SIG-M5 (cell line): Measurements from ENCODE around the gene SZRD1.

Experiments
- DNase-seq: peaks from one replicate; lab custom pipeline; 2025; lab: John Stamatoyannopoulos, UW

Gene SZRD1

DNA sequence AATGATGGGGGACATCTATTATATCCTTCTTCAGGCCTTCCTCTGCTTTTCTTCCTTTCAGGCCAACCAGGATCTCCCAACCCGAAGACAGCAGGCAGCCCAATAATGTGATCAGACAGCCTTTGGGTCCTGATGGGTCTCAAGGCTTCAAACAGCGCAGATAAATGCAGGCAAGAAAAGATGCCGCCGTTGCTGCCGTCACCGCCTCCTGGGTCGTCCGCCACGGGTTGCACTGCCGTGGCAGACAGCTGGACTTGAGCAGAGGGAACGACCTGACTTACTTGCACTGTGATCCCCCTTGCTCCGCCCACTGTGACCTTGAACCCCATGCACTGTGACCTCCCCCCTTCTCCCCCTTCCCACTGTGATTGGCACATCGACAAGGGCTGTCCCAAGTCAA is 27.9 kb downstream of the SZRD1 start:
- no peak for DNase-seq

DNA sequence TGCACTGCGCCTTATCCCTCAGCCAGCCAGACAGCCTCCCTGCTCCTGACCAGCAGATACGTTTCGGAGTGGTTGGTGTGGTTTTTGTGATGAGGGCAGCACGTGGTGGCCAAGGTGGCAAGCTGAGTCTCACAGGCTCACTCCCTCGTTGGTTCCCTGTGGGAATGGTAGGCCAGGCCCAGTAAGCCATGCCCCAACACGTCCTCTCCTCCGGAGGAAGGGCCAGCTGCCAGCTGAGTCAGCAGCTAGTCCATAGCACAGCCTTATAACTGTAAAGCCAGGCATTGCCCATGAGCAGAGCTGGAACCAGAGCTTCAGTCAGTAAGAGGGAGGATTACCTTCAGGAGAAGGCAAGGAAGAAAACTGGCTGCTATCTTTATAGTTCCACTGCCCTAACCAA is 29.5 kb downstream of the SZRD1 start:
- DNase-seq: no peak

DNA sequence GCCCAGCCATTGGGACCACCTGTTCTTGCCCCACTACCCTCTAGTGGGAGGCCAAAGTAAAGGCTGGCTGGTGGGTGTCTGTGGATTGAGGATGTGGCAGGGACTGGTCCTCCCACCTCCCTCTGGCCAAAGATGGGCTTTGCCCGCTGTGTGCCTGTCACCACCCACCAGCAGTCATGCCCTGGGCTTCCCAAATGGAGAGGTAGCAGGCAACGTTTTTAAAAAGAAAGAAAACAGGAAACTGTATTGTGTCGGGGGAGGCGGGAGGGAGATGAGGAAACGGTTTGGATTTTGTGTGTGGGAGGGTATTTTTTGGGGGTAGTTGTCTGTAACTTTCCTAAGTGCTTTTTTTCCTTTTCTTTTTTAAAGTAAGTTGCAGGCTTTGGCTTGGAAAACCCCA is 30.1 kb downstream of the SZRD1 start:
- no peak for DNase-seq

DNA sequence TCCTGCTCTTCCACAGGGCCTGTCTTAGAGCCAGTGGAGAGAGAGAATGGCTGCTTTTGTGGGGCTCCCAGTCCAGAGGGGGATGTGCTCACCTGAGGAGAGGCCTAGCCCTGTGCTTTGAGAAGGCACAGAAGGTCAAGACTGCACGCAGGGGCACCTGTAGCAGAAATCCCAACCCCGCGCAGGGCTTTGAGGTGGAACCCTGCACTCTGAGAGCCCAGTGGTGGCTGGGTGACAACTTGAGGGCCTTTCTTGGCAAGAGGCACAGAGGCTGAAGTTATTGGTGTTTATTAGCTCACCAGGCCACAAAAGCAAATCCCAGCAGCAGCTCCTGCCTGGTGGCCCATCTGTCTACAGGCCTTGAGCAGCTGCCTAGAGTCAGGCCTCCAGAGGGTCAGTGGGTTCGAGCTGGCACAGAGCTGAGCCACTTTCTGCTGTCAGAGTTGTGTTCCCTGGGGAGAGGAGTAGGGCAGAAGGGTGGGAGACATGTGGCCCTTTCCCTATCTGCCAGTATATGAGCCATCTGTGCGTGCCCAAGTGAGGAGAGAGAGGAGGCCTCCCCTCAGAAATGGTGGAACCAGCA is 31.4 kb downstream of the SZRD1 start:
- no peak for DNase-seq

DNA sequence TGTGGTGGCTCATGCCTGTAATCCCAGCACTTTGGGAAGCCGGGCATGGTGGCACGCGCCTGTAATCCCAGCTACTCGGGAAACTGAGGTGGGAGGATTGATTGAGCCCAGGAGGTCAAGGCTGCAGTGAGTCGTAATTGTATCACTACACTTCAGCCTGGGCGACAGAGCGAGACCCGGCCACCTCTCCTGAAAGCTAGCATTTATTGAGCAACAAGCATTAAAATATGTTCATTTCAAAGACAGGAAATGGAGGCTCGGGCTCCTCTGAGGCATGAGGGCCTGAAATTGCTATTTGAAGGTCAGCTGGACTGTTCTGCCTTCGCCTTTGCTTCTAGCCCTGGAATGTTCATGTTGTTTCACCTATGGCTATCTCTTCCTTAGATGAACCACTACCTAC is 35.7 kb downstream of the SZRD1 start:
- DNase-seq: no peak

DNA sequence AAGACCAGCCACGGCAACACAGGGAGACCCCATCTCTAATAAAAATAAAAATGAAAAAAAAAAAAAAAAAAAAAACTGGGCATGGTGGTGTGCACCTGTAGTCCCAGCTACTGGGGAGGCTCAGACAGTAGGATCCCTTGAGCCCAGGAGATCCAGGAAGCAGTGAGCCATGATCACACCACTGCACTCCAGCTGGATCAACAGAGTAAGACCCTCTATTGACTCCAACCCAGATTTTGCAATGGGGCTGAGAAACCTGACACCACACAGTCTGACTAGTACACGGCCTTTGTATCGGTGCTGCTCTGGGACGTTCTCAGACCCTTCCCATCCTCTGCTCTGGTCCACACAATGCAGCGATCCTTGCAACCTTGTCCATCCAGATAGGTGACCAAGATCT is 38.4 kb downstream of the SZRD1 start:
- DNase-seq: no peak

DNA sequence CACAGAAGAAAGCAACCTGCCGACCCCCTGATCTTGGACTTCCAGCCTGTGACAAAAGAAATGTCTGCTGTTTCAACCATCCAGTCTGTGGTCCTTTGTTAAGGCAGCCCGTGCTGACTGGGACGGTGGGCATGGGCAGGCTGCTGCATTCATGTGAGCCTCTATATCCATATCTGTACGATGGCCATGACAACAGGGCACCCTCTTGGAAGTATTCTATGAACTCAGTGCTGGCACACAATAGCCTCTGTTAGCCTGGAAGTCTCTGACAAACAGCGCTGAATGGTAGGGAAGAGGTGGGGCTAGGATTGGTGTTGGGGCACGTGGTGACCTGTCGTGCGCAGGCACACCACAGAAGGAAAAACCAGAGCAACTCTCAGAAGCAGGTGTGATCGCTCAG is 39.8 kb downstream of the SZRD1 start:
- DNase-seq: no peak

DNA sequence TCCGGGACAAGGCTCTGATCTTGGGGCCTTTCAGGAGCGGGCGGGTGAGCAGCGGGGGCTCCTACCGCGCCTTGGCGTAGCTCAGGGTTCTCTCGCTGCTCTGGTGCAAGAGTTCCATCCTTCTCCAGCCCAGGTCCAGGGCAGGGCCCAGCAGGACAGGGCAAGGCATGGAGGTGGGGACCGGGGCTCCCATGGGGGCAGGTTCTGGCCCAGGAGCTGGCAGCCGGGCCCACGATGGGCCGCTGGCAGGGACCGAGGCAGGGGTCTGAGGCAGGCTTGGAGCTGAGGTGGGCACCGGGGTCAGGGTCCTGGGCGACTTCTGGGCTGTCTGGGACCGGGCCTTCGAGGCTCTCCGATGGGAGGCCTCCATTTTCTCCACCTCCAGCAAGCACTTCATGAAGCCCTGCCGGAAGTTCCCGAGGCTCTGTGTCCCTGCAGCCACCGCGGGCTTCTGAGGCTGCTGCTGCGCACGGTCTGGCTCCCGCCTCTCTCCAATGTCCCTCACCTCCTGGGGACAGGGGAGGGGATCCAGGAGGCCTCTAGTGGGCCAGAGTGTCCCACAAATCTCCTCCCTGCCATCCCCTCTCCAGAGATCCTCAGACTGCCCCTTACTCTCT is 42.6 kb downstream of the SZRD1 start:
- no peak for DNase-seq

DNA sequence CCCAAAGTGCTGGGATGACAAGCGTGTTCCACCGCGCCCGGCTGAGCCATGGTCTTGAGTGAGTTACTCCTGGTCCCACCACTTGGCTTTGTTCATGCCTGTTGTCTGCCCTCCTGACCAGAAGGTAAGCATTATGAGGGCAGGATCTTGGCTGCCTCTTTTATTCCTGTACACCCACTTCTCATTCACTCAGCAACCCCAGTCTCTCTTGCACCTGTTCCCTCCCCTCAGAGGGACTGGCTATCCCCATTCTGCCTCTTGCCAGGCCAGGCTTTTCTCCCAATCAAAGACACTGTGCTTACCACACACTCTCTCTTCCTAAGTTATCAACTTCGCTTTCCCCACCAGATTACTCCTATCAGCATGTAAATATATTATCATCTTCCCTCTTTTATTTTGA is 43.8 kb downstream of the SZRD1 start:
- no peak for DNase-seq

DNA sequence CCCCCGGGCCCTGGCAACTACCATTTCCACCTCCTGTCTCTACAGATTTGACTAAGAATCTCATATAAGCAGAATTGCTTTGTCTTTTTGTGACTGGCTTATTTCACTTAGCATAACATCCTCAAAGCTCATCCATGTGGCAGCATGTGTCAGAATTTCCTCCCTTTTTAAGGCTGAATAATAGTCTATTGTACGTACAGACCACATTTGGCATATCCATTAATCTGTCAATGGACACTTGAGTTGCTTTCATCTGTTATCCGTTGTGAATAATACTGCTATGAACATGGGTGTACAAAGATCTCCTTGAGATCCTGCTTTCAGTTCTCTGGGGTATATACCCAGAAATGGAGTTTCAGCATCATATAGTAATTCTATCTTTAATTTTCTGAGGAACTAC is 46.1 kb downstream of the SZRD1 start:
- DNase-seq: no peak

DNA sequence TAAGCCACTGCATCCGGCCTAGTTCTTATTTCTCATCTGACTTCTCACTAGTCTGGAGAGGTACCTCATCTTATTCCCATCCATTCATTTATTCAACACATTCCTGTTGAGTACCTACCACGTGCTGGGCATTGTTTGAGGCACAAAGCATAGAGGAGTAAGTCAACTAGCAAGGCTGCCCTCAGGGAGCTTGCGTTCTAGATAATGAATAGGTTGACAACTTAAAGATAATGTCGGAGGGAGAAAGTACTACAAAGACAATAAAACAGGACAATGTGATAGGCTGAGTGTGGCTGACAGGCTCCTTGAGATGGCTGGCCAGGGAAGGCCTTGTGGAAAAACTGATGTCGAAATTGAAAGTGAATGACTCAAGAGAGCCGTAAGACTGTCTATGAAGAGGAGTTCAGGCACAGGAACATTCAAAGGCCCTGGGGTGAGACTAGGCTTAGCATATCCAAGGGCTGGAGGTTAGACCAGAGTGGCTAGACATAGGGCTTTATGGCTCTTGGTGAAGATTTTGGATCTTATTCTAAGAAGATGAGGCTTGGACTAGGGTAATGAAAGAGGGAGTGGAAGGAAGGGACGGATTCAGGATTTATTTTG is 51.9 kb downstream of the SZRD1 start:
- no peak for DNase-seq

DNA sequence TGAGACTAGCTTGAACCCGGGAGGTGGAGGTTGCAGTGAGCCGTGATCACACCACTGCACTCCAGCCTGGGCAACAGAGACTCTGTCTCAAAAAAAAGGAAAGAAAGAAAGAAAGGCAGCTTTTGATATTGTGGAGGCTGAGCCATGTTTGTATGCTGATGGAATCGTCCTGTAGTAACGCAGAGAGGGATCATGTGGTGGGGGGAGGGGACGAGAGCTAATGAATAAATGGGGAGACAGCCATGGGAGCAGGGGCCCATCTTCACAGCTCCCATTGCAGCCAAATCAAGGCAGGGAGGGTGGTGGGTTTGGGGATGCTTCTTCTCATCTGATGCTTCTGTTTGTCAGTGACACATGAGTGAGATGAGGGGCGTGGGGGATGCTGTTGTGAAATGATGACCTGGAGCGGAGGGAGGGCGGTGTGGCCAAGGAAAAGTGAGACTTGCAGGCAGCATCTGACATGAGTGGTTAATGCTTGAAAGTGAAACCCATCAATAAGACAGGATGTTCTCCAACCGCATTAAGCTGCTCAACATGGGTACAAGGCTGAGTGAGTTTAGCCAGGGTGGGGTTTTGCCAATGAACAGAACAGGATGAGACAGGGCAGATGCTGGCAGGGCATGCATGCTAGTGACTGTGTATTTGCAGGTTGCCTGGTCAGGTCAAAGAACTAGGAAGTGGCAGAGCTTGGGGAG is 53.5 kb downstream of the SZRD1 start:
- DNase-seq: no peak

DNA sequence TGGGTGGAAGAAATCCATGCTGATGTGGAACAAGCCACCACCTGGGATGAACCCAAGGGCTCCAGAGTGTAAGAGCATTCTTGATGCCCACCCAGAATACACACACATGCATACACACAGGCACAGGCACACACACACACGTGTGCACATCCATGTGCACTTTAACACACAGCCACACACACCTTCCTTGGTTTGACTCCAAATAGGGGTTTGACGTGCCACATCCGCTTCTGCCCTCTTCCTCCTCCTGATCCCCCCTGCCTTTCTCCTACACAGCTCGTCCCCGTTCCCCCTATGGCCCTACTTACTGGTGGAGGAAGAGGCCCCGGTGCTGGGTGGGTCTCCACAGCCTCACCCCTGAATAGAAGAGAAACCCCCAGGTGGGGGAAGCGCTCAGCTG is 54.2 kb downstream of the SZRD1 start:
- DNase-seq: no peak

DNA sequence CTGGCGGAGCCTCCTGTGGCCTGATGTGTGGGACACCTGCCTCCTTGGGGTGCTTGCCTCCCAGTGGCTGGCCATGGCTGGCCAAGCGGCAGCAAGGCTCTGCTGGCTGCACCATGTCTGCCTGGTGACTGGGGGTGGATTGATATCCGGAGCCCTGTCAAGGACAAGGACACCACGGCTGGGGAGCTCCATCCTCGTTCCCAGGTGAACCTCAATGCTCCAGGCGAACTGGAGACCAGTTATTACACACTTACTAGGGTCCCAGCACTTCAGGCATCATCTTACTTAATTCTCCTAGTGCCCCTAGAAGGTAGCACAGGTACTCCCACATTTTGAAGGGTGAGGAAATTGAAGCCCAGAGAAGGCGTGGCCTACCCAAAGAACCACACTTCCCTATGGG is 55.0 kb downstream of the SZRD1 start:
- no peak for DNase-seq

DNA sequence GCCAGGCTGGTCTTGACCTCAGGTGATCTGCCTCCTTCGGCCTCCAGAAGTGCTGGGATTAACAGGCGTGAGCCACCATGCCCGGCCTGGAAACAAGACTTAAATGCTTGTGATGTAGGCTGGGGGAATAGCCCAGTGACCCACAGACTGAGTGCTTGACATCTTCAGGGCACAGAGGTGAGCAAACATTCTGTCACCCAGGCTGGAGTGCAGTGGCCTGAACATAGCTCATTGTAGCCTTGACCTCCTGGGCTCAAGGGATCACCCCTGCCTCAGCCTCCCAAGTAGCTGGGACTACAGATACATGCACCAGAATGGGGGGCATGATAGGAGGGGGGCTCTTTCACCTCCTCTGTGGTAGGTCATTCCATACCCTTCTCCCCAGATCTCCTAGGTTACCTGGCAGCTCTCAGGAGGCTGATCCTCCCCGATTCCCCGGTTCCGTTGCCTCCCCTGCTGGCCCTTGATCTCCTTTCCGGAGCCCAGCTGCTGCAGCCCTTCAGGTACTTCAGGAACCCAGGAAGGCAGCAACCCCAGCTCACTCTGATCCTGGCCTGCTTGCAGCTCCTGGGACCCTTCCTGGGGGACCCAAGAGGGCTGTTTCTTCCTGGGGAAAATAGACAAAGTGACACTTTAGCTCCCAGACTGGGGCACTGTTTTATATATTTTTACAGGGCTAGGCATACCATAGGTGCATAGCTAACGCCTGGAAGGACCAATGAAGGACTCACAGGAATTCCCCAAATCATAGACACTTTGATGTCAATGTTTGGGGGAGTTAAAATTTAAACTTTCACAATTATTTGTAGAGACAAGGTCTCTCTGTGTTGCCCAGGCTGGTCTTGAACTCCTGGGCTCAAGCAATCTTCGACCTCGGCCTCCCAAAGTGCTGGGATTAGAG is 58.3 kb downstream of the SZRD1 start:
- no peak for DNase-seq

DNA sequence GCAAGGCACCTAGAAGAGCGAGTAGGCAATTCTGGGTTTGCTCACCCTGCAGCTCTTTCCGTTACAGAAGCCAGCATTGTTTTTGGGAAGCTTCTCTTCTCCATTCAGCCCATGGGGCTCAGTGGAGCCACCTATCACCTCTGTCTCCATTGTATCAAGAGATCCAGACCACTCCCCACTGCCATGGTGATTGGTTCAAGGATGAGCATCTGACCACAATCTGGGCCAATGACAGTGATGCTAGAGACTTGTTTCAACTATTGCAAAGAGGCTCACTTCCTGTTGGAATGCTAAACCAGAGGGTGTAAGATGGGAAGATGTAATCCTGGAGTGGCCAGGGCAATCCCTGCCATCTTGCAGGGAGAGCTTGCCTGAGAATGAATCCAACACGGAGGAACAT is 63.6 kb downstream of the SZRD1 start:
- DNase-seq: no peak

DNA sequence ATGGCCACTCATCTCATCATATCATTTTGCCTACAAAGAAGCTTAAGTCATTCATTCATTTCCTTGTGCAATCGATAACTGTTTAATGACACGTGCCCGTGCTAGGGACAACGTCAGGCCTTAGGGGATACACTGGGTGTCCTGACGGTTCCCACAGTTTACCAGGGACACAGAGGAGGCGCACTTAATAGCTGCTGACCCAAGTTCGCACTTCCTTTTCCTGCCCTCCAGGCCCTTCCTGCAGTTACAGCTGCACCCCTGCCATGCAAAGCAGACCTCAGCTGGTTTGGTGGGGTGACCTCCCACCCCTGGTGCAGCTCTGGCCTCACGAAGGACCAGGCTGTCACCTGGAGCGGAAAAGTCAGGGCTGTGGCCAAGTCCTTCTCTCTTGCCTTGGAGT is 66.0 kb downstream of the SZRD1 start:
- no peak for DNase-seq

DNA sequence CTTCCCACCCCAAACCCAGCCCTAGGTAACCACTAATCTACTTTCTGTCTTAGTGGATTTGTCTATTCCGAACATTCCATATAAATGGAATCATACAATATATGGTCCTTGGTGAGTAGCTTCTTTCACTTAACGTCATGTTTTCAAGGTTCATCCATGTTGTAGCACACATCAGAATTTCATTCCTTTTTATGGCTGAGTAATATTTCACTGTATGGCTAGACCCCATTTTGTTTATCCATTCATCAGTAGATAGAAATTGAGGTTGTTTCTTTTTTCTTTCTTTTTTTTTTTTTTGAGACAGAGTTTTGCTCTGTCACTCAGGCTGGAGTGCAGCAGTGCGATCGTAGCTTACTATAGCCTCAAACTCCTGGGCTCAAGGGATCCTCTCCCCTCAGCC is 67.0 kb downstream of the SZRD1 start:
- DNase-seq: no peak

DNA sequence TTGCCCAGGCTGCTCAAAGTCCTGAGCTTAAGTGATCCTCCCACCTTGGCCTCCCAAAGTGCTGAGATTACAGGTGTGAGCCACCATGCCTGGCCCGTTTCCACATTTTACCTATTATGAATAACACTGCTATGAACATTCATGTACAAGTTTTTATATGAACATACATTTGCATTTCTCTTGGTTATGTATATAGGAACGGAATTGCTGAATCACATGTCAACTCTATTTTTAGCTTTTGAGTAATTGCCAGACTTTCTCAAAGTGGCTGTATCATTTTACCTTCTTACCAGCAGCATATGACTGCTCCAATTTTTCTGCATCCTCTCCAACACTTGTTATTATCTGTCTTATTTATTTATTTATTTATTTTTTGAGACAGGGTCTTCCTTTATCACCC is 67.5 kb downstream of the SZRD1 start:
- no peak for DNase-seq

DNA sequence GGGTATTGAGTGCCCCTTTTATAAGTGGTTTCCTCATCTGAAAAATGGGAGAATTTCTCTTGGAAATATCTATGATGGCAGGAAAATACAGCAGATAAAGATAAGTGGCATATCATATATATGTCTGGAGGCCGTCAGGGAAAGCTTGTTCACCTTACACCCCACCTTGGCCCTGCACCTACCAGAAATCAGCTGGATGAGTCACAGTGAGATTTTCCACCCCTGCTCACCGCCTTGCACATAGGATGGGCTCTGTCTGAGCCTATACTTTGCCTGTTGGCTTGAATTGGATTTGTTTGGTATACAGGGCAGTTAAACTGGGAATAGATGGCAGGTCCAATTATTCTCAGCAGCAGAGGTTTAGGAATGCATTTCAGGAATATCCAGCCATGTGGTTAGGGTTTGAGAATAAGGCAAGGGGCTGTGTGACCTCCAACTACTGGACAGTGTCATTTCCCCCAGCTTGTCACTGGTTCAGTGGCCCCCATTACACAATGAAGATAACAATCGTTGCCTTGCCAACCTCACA is 70.0 kb downstream of the SZRD1 start, which contains the start of gene SPATA21:
Gene SPATA21, minus strand, starts transcription at position 479 of the 529 bp plus-strand sequence. CDS start 6,053 bp downstream, outside the sequence.
- no peak for DNase-seq

DNA sequence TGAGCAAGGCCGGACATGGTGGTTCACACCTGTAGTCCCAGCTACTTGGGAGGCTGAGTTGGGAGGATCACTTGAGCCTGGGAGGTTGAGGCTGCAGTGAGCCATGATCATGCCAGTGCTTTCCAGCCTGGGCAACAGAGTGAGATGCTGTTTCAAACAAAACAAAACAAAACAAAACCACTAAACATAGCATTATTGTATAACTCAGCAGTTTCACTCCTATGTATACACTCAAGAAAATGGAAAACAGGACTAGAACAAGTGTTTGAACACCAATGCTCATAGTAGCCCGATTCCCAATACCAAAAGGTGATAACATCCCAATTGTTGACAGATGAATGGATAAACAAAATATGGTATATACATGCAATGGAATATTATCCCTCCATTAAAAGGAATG is 71.5 kb downstream of the SZRD1 start:
- DNase-seq: no peak

DNA sequence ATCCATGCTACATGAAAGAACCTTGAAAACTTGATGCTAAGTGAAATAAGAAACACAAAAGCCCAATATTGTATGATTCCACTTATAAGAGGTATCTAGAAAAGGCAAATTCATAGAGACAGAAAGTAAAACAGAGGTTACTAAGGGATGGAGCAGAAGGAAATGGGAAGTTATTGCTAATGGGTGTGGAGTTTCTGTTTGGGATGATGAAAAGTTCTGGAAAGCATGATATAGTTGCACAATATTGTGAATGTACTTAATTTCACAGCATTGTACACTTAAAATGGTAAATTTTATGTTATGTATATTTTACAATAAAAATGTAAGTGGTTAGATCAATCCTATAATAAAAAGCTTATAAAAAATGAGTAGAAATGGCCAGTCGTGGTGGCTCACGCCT is 71.9 kb downstream of the SZRD1 start:
- DNase-seq: no peak
